Calu3 (cell line): Measurements from ENCODE around the gene ATP8A2. TPM values are rescaled to one million over a fixed set of nuclear protein-coding genes. Genes with fewer than 3 reads are reported as not detected.

Experiments used
- BruUV-seq: library from RNA; stranded (reverse); fragments of 400-500 nt; replicated peaks from 2 replicates; lab custom pipeline; 2021; lab: Mats Ljungman, UMichigan
- CTCF ChIA-PET: fragments of 300-600 bp; sonication (Branson Sonifier 250); formaldehyde crosslinking; loops from one replicate; lab custom pipeline; 2022; ENCODE audit warnings: antibody characterized with exemption; lab: Charles Lee
- DNase-seq: peaks from one replicate; pipeline ENCODE4 v3.0.0; 2022
- H3K27ac Mint-ChIP-seq: one replicate; pipeline ENCODE4 v1.8.0; 2022; ENCODE audit warnings: mixed read lengths; ENCODE audit not compliant: unreplicated experiment
- H3K27me3 Mint-ChIP-seq: one replicate; pipeline ENCODE4 v1.8.0; 2022; ENCODE audit warnings: mixed read lengths; ENCODE audit not compliant: unreplicated experiment
- H3K36me3 Mint-ChIP-seq: one replicate; pipeline ENCODE4 v1.8.0; 2022; ENCODE audit warnings: mild to moderate bottlenecking, moderate library complexity, mixed read lengths; ENCODE audit not compliant: insufficient read depth, unreplicated experiment
- H3K4me1 Mint-ChIP-seq: one replicate; pipeline ENCODE4 v1.8.0; 2022; ENCODE audit warnings: mild to moderate bottlenecking, low read depth, mixed read lengths; ENCODE audit not compliant: unreplicated experiment
- H3K4me3 Mint-ChIP-seq: one replicate; pipeline ENCODE4 v1.8.0; 2022; ENCODE audit warnings: mild to moderate bottlenecking, low read depth, moderate library complexity, mixed read lengths; ENCODE audit not compliant: unreplicated experiment
- H3K9me3 Mint-ChIP-seq: one replicate; pipeline ENCODE4 v1.8.0; 2022; ENCODE audit warnings: low read depth, mixed read lengths; ENCODE audit not compliant: unreplicated experiment
- intact Hi-C: fragments of 100-400 bp; cut with micrococcal nuclease; formaldehyde crosslinking; loops from one replicate; pipeline ENCODE4 v1.10.0; 2022; ENCODE audit not compliant: unreplicated experiment
- total RNA-seq: library from RNA; stranded (reverse); gene quantifications from 2 replicates; pipeline ENCODE4 v1.2.3, GENCODE V29; 2022
- TF ChIP-seq, protein P1 (sequence below): fragments of 200-600 bp; IDR thresholded peaks from one replicate; pipeline ENCODE4 v1.8.0; 2022; ENCODE audit warnings: antibody characterized with exemption; ENCODE audit not compliant: unreplicated experiment

ATP8A2 gene
- total RNA-seq, 1 experiment from 2014 or later, result 0.05 TPM

DNA sequence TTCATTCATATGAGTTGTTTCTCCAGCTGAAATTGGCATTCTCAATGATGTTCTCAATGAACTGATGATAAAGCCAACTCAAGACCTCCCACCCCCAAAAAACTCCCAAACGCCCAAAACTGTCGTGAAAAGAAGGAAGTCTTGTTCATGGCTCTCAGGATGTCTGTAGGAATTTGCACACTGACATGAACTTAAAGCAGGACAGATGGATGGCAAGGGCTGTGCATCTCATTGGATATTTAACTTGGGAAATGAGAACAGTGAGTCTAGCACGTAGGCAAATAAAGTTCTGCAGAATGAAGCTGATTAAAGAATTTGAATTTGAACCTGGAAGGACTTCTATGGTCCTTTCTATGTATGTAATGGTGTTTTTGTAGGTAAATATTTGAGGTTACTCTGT lies 374.4 kb downstream of the ATP8A2 start:
- TF ChIP-seq, protein P1, sequence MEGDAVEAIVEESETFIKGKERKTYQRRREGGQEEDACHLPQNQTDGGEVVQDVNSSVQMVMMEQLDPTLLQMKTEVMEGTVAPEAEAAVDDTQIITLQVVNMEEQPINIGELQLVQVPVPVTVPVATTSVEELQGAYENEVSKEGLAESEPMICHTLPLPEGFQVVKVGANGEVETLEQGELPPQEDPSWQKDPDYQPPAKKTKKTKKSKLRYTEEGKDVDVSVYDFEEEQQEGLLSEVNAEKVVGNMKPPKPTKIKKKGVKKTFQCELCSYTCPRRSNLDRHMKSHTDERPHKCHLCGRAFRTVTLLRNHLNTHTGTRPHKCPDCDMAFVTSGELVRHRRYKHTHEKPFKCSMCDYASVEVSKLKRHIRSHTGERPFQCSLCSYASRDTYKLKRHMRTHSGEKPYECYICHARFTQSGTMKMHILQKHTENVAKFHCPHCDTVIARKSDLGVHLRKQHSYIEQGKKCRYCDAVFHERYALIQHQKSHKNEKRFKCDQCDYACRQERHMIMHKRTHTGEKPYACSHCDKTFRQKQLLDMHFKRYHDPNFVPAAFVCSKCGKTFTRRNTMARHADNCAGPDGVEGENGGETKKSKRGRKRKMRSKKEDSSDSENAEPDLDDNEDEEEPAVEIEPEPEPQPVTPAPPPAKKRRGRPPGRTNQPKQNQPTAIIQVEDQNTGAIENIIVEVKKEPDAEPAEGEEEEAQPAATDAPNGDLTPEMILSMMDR, result no peak
- no peak for DNase-seq
- Mint-ChIP-seq H3K36me3 (no peaks in the 10 kb centered on the region), H3K9me3 (no peaks in the 10 kb centered on the region), H3K27ac (no peak overlapping the region), H3K4me1 (no peaks in the 10 kb centered on the region), H3K4me3 (no peak overlapping the region), H3K27me3 (peaks cover 56% of the 10 kb centered on the region)
- intact Hi-C loops, result no loop called here
- BruUV-seq, result no TSS peak
- CTCF ChIA-PET, result no interaction called here

DNA sequence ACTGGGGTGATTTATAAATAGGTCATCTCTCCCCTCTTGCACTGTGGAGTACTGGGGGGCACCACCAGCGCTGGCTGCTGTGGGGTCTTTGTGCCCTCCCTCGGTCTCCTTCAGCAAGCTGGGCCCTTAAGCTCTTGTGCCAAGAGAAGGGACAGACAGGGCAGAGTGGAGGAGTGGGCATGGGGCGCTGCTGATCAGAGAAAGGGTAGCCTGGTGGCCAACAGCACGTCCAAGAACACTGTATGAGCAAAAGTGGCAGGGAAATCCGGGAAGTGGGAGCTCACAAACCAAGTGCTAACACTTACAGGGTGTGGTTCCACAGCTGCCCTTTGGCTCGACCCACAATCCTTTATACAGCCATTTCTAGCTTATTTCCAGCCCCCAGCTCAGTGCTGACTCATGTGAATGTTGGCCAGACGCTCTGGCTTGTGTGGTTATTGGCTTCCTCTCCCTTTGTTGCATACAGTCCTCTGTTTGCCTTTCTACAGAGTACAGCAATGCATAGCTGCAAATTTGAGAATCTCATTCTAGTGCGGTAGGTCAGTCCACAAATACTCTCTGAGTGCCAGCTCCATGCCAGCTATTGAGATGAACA lies 381.3 kb downstream of the ATP8A2 start:
- intact Hi-C loops, result loop anchor here (5.0 kb wide), 1 partner anchor 319 kb away; no protein-coding TSS in a partner anchor
- H3K4me1 Mint-ChIP-seq, result no peaks in the 10 kb centered on the region
- H3K27me3 Mint-ChIP-seq, result peaks cover 30% of the 10 kb centered on the region

DNA sequence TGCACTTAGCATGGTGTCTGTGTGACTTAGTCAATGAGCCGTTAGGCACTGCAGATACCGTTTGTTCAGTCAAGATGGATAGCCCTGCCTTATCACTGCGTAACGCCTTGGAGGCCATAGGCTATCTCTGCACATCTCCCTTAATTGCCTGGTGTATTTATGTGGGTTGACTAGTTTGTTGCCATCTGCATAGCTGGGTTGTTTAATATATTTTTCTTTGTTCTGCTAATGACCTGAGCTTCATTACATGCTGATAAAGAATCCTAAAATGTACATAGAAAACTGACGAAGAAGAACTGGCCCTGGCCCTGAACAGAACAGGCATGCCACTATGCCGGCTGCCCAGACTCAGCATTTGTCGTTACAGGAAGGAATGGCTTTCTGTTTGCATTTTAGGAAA lies 382.2 kb downstream of the ATP8A2 start:
- no peaks in the 10 kb centered on the region for H3K4me1 Mint-ChIP-seq
- H3K27me3 Mint-ChIP-seq, result peaks cover 33% of the 10 kb centered on the region
- no peaks in the 10 kb centered on the region for H3K36me3 Mint-ChIP-seq
- H3K4me3 Mint-ChIP-seq, result no peak overlapping the region
- CTCF ChIA-PET, result no interaction called here
- TF ChIP-seq, protein P1, result no peak
- H3K9me3 Mint-ChIP-seq, result no peaks in the 10 kb centered on the region
- no TSS peak for BruUV-seq
- intact Hi-C loops, result loop anchor here (5.0 kb wide), 1 partner anchor 318 kb away; no protein-coding TSS in a partner anchor
- H3K27ac Mint-ChIP-seq, result no peak overlapping the region
- DNase-seq, result no peak

More for the DNA sequence above, 381.3 kb downstream of the ATP8A2 start:
- no peaks in the 10 kb centered on the region for H3K9me3 Mint-ChIP-seq
- TF ChIP-seq, protein P1, result no peak
- CTCF ChIA-PET, result interaction anchor here (0.5 to 0.9 kb wide), 2 partner anchors 10 to 296 kb away, joined by 3 read pairs; no protein-coding TSS in a partner anchor
- DNase-seq, result no peak
- no peak overlapping the region for H3K27ac Mint-ChIP-seq
- H3K4me3 Mint-ChIP-seq, result no peak overlapping the region
- BruUV-seq, result no TSS peak
- no peaks in the 10 kb centered on the region for H3K36me3 Mint-ChIP-seq

DNA sequence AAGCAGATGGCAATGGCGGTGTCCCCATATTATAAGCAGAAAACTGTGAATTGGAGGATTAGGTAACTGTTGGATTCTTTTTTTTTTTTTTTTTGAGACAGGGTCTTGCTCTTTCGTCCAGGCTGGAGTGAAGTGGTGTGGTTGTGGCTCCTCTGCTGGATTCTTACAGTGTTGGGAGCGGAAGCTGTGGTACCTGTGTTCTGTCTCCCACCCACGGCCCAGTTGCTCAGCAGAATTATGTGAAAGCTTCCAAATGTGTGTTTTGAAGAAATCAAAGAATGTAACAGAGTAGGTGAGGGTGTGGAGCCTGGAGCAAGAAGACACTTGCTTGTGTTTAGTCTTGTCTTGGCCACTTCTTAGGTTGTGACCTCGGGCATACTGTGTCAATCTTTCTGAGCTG lies 384.5 kb downstream of the ATP8A2 start:
- H3K27me3 Mint-ChIP-seq, result peaks cover 35% of the 10 kb centered on the region
- H3K4me3 Mint-ChIP-seq, result no peak overlapping the region
- H3K36me3 Mint-ChIP-seq, result no peaks in the 10 kb centered on the region
- no peaks in the 10 kb centered on the region for H3K9me3 Mint-ChIP-seq
- CTCF ChIA-PET, result no interaction called here
- TF ChIP-seq, protein P1, result no peak
- intact Hi-C loops, result no loop called here
- no peaks in the 10 kb centered on the region for H3K4me1 Mint-ChIP-seq
- no peak overlapping the region for H3K27ac Mint-ChIP-seq
- BruUV-seq, result no TSS peak
- no peak for DNase-seq
